Osteocyte (in vitro differentiated cells): Measurements from ENCODE around the gene PDE1C. TPM values are rescaled to one million over a fixed set of nuclear protein-coding genes. Genes with fewer than 3 reads are reported as not detected.

Source experiments
- DNase-seq: peaks from one replicate; pipeline ENCODE4 v3.0.0; 2021; ENCODE audit warnings: mixed read lengths; ENCODE audit not compliant: unreplicated experiment; ENCODE audit errors: extremely low spot score
- H3K27ac Mint-ChIP-seq: one replicate; pipeline ENCODE4 v1.8.0; 2021; ENCODE audit warnings: mild to moderate bottlenecking, mixed read lengths; ENCODE audit not compliant: unreplicated experiment
- H3K27me3 Mint-ChIP-seq: one replicate; pipeline ENCODE4 v1.8.0; 2021; ENCODE audit warnings: mixed read lengths; ENCODE audit not compliant: unreplicated experiment
- H3K36me3 Mint-ChIP-seq: one replicate; pipeline ENCODE4 v1.8.0; 2021; ENCODE audit warnings: mixed read lengths; ENCODE audit not compliant: unreplicated experiment
- H3K4me1 Mint-ChIP-seq: one replicate; pipeline ENCODE4 v1.8.0; 2021; ENCODE audit warnings: mixed read lengths; ENCODE audit not compliant: unreplicated experiment
- H3K4me3 Mint-ChIP-seq: one replicate; pipeline ENCODE4 v1.8.0; 2021; ENCODE audit warnings: mild to moderate bottlenecking, moderate library complexity, mixed read lengths; ENCODE audit not compliant: unreplicated experiment
- H3K9me3 Mint-ChIP-seq: one replicate; pipeline ENCODE4 v1.8.0; 2021; ENCODE audit warnings: mixed read lengths; ENCODE audit not compliant: unreplicated experiment
- total RNA-seq: library from RNA; stranded (reverse); gene quantifications from 2 replicates; pipeline ENCODE4 v1.2.1, GENCODE V29; 2021
- TF ChIP-seq, protein P1 (sequence below): fragments of 200-600 bp; sonication (generic); IDR thresholded peaks from 2 replicates; pipeline ENCODE4 v1.5.0; 2021; ENCODE audit warnings: antibody characterized with exemption, mild to moderate bottlenecking, moderate library complexity

PDE1C gene
- total RNA-seq, 1 donor from 2014 or later: 187 TPM

DNA sequence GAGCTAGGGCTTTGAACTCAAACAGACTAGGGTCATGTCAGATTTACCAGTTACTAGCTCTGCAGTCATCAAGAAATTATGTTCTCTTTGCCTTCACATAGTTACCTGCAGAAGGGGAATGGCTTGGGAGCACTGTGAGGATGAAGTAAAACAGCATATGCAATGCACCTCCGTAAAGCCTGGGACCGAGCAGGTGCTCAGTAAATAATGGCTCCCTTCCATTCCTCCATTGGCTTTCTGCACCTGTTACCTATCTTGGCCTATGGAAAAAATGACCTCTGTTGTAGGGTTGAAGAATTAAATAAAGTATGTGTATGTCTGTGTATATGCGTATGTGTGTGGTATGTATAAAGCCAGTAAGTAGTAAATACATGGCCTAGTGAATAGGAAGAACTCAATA lies 78.8 kb downstream of the PDE1C start:
- no peaks in the 10 kb centered on the region for H3K27me3 Mint-ChIP-seq
- peaks cover 46% of the 10 kb centered on the region for H3K4me1 Mint-ChIP-seq
- TF ChIP-seq, protein P1, sequence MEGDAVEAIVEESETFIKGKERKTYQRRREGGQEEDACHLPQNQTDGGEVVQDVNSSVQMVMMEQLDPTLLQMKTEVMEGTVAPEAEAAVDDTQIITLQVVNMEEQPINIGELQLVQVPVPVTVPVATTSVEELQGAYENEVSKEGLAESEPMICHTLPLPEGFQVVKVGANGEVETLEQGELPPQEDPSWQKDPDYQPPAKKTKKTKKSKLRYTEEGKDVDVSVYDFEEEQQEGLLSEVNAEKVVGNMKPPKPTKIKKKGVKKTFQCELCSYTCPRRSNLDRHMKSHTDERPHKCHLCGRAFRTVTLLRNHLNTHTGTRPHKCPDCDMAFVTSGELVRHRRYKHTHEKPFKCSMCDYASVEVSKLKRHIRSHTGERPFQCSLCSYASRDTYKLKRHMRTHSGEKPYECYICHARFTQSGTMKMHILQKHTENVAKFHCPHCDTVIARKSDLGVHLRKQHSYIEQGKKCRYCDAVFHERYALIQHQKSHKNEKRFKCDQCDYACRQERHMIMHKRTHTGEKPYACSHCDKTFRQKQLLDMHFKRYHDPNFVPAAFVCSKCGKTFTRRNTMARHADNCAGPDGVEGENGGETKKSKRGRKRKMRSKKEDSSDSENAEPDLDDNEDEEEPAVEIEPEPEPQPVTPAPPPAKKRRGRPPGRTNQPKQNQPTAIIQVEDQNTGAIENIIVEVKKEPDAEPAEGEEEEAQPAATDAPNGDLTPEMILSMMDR: no peak
- no peak for DNase-seq
- peaks cover 8% of the 10 kb centered on the region for H3K36me3 Mint-ChIP-seq
- H3K4me3 Mint-ChIP-seq: no peak overlapping the region
- no peaks in the 10 kb centered on the region for H3K9me3 Mint-ChIP-seq
- no peak overlapping the region for H3K27ac Mint-ChIP-seq

DNA sequence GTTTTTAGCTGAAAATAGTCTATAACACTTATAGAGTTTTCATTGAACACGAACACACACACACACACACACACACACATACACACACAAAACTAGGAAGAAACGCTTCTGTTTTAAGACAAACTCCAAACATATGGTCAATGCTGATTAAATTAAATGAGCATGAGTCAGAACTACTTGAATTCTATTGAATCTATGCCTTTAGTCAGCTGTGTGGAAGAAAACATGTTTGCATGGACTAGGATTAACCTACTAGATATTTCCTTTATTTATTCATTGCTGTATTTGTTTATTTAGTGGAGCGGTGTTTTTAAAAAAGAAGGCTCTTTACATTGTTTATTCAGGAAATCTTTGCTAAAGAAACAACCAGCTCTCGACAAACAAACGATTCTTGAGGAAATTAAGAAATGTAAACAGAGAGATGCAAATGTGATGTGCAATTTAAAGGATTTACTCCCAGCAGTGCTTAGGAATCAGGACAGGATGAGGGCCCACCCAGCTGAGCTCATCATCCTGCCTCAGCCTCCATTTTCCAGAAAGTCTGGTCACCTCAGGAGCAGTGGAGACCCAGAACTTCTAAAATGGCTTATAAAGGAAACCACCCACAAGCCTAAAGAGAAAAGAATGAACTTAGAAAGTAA lies 83.2 kb downstream of the PDE1C start:
- no peak for DNase-seq
- Mint-ChIP-seq H3K36me3 (peaks cover 13% of the 10 kb centered on the region), H3K4me3 (no peak overlapping the region), H3K9me3 (peaks cover 4% of the 10 kb centered on the region), H3K27ac (peak overlapping the region; percentile 70), H3K27me3 (no peaks in the 10 kb centered on the region), H3K4me1 (peaks cover 55% of the 10 kb centered on the region)
- TF ChIP-seq, protein P1: no peak

DNA sequence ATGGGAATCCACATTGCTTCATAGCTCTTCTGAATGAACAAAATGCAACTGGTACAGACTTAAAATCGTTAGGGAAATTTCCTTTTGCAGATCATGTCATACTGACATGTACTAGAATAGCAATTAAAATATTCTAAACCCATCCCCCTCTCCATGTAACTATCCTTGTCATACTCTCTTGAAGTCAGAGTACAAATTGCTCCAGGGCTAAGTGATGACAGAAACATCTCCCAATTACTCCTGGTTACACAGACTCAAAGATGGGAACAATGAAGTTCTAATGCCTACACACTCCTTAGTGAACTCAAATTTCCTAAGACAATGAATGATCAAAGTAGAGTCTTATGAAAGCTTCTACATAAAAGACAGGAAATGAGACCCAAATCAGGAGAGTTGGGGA lies 87.2 kb downstream of the PDE1C start:
- Mint-ChIP-seq H3K36me3 (peaks cover 19% of the 10 kb centered on the region), H3K27me3 (no peaks in the 10 kb centered on the region), H3K4me3 (no peak overlapping the region), H3K9me3 (peaks cover 7% of the 10 kb centered on the region), H3K27ac (no peak overlapping the region), H3K4me1 (peaks cover 51% of the 10 kb centered on the region)
- TF ChIP-seq, protein P1: no peak
- no peak for DNase-seq

DNA sequence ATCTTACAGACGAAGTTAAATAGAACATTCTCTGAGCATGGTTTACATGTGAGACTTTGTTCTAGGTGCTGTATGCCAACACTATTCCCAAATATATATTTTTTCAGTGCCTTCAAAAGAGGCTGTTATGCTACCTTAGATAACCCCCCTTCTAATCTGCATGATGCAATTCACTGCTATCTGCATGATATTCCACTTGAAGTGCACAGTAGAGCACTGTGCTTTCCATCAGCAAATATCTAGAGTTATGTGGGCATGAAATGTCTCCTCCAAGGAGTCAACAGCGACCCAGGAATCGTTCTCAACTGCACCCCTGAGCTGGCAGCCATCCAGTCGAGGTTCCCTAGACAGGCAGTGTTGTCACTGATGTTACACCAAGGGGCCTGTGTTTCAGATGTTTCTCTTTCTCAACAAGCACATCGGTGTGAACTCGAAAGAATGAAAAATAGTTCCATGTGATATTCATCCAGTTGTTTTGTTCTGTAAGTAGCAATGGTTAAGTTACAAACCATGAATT lies 88.3 kb downstream of the PDE1C start:
- peaks cover 47% of the 10 kb centered on the region for H3K4me1 Mint-ChIP-seq
- no peak for DNase-seq
- H3K4me3 Mint-ChIP-seq: no peak overlapping the region
- peaks cover 29% of the 10 kb centered on the region for H3K36me3 Mint-ChIP-seq
- TF ChIP-seq, protein P1: no peak
- H3K27ac Mint-ChIP-seq: peak overlapping the region; percentile 44
- H3K9me3 Mint-ChIP-seq: peaks cover 18% of the 10 kb centered on the region
- H3K27me3 Mint-ChIP-seq: no peaks in the 10 kb centered on the region

DNA sequence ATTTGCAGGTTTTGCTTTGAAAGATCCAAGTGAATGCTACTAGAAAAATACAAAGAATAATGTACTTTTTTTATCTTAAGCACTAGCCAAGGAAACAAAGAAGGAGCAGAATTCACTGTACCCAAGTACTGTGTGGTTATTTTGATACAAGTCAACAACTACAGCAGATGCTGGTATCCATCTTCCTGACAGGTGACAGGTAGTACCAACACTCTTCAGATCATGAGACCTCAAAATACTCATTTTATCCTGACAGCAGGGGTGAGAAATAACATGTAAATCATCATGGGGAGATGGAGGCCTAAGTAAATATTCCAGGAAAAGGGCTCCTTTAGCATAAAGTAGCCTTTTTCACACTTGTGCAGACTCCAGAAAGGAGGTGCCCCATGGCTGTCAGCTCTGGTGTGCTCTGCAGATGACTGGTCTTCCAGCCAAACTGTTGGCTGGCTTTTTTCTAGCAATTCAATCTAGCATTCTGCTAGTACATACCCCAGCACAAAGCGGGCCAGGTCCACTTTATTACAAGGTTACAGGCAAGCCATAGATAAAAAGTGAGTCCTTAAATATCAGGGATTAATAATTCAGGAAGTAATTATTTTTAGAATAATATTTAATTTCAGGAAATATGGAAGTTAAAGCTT lies 90.4 kb downstream of the PDE1C start:
- Mint-ChIP-seq H3K9me3 (peaks cover 20% of the 10 kb centered on the region), H3K27ac (no peak overlapping the region), H3K4me1 (peaks cover 46% of the 10 kb centered on the region)

More for the DNA sequence above, 90.4 kb downstream of the PDE1C start:
- H3K27me3 Mint-ChIP-seq: no peaks in the 10 kb centered on the region
- H3K4me3 Mint-ChIP-seq: no peak overlapping the region
- TF ChIP-seq, protein P1: no peak
- peaks cover 36% of the 10 kb centered on the region for H3K36me3 Mint-ChIP-seq
- DNase-seq: no peak
